Dermis lymphatic vessel endothelial cell (primary cell): ENCODE measurements around the gene CD163. TPM values are rescaled to one million over a fixed set of nuclear protein-coding genes. Genes with fewer than 3 reads are reported as not detected.

Experiments used
- total RNA-seq: library from RNA; depleted of rRNA; stranded (reverse); fragments of >200 nt; gene quantifications from 2 replicates; pipeline ENCODE4 v1.2.1, GENCODE V29; 2014

CD163 gene
- not detected in 2 replicates for total RNA-seq

GRCh38 chr12:7503686-7504415, at the start of gene CD163:
CD163 (minus strand) TSS chr12:7503777; CDS start chr12:7503690, 87 bp downstream.

GRCh38 chr12:7444076-7444475, 59.5 kb downstream of the CD163 start, which contains the start of gene CD163L1:
CD163L1 (minus strand) TSS chr12:7444153; CDS start chr12:7444127, 26 bp downstream.

Other genes starting within 250 kb of the CD163 start
- gene ACSM4, start 199.7 kb downstream of the CD163 start, total RNA-seq = not detected in 2 replicates
- gene CD163L1, start 59.6 kb downstream of the CD163 start, total RNA-seq = 16.1 and 19.0 TPM in 2 replicates
- gene APOBEC1, start 162.1 kb upstream of the CD163 start, total RNA-seq = not detected in 2 replicates
- 0.26 and 1.2 TPM in 2 replicates for gene GDF3, start 192.0 kb upstream of the CD163 start, total RNA-seq
- gene DPPA3, start 207.7 kb upstream of the CD163 start, total RNA-seq = not detected in 2 replicates
- gene CLEC4C, start 243.6 kb upstream of the CD163 start, total RNA-seq = not detected in 2 replicates